GM19023 (cell line): ENCODE measurements around the gene MAPK6.

Experiments used
- ATAC-seq: cut with Tn5 transposase; IDR thresholded peaks from one replicate; pipeline ENCODE4 v1.9.1; 2021; ENCODE audit warnings: mild to moderate bottlenecking, moderate library complexity; ENCODE audit not compliant: unreplicated experiment

MAPK6 gene

DNA sequence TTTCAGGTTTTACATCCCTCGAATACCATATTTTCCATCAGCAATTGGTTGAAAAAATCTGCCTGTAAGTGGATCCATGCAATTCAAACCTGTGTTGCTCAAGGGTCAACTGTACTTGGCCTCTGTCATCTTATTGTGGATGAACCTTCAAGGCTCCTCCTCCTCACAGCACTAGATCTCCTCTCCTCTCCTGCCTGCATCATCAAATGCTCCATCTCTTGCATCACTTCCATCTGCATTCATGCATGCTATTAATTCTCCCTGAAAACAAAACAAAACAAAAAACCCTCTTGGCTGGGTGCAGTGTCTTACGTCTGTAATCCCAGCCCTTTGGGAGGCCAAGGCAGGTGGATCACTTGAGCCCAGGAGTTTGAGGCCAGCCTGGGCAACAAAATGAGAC is 83.4 kb downstream of the MAPK6 start:
- no peak for ATAC-seq

- peak; percentile 48 for ATAC-seq
These were observed 84.5 kb downstream of the MAPK6 start for GRCh38 chr15:52103217-52104207.

DNA sequence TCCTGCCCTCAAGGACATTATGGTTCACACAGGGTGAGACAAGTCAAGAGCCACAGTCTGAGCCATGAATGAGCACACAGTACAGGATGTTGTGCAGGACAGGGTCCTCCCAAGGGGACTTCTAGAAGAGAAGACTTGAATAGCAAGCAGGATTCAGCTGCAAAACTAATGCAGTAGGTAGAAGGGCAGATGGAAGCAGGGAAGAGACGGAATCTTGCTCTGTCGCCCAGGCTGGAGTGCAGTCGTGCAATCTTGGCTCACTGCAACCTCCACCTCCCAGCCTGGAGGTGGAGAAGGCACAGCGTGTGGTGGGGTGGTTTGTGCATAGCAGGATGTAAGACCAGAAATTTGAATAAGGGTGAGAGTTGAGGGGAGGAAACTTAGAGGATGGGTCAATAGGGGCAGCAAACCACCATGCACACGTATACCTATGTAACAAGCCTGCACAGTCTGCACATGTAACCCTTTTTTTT is 85.5 kb downstream of the MAPK6 start:
- ATAC-seq, result peak; percentile 38

- ATAC-seq, result no peak
These were observed 86.8 kb downstream of the MAPK6 start for GRCh38 chr15:52105846-52106245.

DNA sequence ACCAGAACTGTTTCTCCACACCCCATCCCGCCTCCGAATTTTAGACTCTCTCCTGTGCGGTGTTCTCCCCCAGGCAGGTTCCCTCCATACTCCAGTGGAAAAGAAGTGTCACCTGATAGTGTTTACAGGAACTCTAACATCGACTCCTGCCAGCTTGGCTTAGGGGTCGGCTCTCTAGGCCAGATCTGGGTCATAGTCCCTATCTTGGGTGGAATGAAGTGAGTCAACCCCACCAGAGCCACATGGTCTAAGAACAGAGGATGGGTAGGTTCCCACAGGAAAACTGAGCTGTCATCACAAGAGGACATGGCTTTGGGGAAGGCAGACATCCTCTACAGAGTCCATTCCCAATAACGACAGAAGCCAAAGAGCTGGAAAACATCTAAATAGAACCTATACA is 87.6 kb downstream of the MAPK6 start:
- no peak for ATAC-seq

- ATAC-seq, result no peak
These were observed 88.2 kb downstream of the MAPK6 start for GRCh38 chr15:52107238-52107637.

GRCh38 chr15:52109559-52110451 is 90.8 kb downstream of the MAPK6 start:
- peak; percentile 49 for ATAC-seq

- no peak for ATAC-seq
These were observed 92.6 kb downstream of the MAPK6 start for GRCh38 chr15:52111517-52112202.

- ATAC-seq, result no peak
These were observed 93.3 kb downstream of the MAPK6 start for GRCh38 chr15:52112203-52112750.

GRCh38 chr15:52113235-52113634 is 94.2 kb downstream of the MAPK6 start:
- ATAC-seq, result no peak

GRCh38 chr15:52113708-52114107 is 94.7 kb downstream of the MAPK6 start:
- ATAC-seq, result no peak

GRCh38 chr15:52114261-52115055 is 95.4 kb downstream of the MAPK6 start:
- no peak for ATAC-seq

DNA sequence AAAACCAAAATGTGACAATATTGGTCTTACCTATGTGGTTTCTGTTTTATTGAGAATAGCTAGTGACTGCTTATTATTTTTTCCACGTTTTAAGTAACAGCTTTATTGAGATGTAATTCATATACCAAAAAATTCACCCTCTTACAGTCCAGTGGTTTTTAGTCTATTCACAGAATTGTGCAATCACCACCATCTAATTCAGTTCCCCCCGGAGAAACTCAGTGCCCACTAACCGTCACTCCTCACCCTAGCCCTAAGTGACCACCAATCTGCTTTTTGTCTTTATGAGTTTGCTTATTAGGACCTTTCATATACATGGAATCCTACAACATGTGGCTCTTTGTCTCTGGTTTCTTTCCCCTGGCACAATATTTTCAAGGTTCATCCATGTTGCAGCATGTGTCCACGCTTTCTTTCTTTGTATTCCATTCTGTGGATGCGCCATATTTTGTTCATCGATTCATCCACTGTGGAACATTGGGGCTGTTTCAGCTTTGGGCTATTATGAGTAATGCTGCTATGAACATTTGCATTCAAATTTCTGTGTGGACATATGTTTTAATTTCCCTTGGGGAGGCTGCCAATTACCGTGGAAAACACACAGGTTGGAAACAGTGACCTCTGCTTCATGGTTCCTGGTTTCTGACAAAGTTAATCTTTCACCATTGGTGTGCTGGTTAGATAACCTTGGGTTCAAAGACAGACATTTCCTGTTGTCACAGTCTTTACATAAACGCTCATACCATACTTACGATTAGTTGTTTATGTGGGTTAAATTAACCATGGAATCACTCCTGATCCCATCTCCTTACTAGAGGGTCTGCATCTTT is 96.8 kb downstream of the MAPK6 start:
- ATAC-seq, result no peak
